ENCODE data around the gene PACS1. TPM values are rescaled to one million over a fixed set of nuclear protein-coding genes. Genes with fewer than 3 reads are reported as not detected.

Gene PACS1
- total and polyA plus RNA-seq, 7 experiments from 2014 or later = 48.0 to 314 (median 210) TPM

DNA sequence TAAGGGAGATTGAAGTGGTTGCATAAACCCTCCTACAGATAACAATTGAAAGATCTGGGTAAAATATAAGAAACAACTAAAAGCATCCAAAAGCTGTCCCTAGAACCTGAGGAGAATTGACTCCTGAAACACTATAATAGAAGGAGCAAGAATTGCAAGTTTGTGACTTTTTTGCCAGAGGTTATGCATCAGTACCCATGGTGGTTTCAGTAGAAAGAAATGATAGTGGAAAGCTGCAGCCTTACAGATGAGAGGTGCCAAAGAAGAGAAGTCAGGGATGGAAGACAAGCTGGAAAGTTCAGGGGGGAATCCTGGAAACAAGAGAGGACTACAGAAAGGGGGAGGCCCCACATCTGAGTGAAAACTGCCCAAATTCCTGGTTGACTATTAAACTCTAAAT, 80.7 kb downstream of the PACS1 start:
- H3K4me1 ChIP-seq (ENCODE audit: control insufficient read depth in 2 of 2, insufficient read depth in 2 of 2, low read length in 2 of 2) = peaks cover 4 to 14% of the 10 kb centered on the region in 2 donors
- H3K4me1 Mint-ChIP-seq = peaks cover 21 to 66% (median 59%) of the 10 kb centered on the region in 7 donors
- H3K4me3 Mint-ChIP-seq = no peak overlapping the region
- ChIA-PET POLR2A (interaction anchor here (1.3 kb wide), 2 partner anchors 9 to 11 kb away, joined by 3 to 5 read pairs; no protein-coding TSS in a partner anchor), CTCF (no interaction called here)
- H3K27me3 ChIP-seq (ENCODE audit: control insufficient read depth in 2 of 2, insufficient read depth in 2 of 2, low read length in 2 of 2) = no peaks in the 10 kb centered on the region
- H3K36me3 ChIP-seq (ENCODE audit: control insufficient read depth in 2 of 3, insufficient read depth in 3 of 3, low read length in 3 of 3) = no peaks in the 10 kb centered on the region
- H3K27ac ChIP-seq (ENCODE audit: low read depth, low read length) = no peak overlapping the region
- peak overlapping the region in 5 of 9 donors; percentile 8 to 63 (median 51) for H3K27ac Mint-ChIP-seq
- DNase-seq (no peak), ATAC-seq (no peak)
- no peak overlapping the region for H3K4me3 ChIP-seq (ENCODE audit: low read length)
- intact Hi-C loops (cut with micrococcal nuclease) = no loop called here
- no peaks in the 10 kb centered on the region for H3K9me3 ChIP-seq (ENCODE audit: control insufficient read depth in 2 of 3, low read length in 3 of 3)
- H3K27me3 Mint-ChIP-seq = no peaks in the 10 kb centered on the region
- H3K36me3 Mint-ChIP-seq = peaks cover 4 to 37% (median 27%) of the 10 kb centered on the region in 5 donors
- peaks cover 0 to 9% (median 1%) of the 10 kb centered on the region in 11 donors for H3K9me3 Mint-ChIP-seq

- Histone ChIP-seq H3K27ac (ENCODE audit: low read depth, low read length) (no peak overlapping the region), H3K27me3 (ENCODE audit: control insufficient read depth in 2 of 2, insufficient read depth in 2 of 2, low read length in 2 of 2) (no peaks in the 10 kb centered on the region), H3K36me3 (ENCODE audit: control insufficient read depth in 2 of 3, insufficient read depth in 3 of 3, low read length in 3 of 3) (no peaks in the 10 kb centered on the region), H3K4me1 (ENCODE audit: control insufficient read depth in 2 of 2, insufficient read depth in 2 of 2, low read length in 2 of 2) (peaks cover 4 to 10% of the 10 kb centered on the region in 2 donors), H3K9me3 (ENCODE audit: control insufficient read depth in 2 of 3, low read length in 3 of 3) (no peaks in the 10 kb centered on the region), H3K4me3 (ENCODE audit: low read length) (no peak overlapping the region)
- H3K4me3 Mint-ChIP-seq = no peak overlapping the region
- peaks cover 4 to 33% (median 24%) of the 10 kb centered on the region in 5 donors for H3K36me3 Mint-ChIP-seq
- DNase-seq (no peak), ATAC-seq (no peak)
- H3K9me3 Mint-ChIP-seq = peaks cover 0 to 9% (median 1%) of the 10 kb centered on the region in 11 donors
- H3K4me1 Mint-ChIP-seq = peaks cover 18 to 64% (median 58%) of the 10 kb centered on the region in 7 donors
- POLR2A ChIA-PET = interaction anchor here (1.3 kb wide), 2 partner anchors 9 to 11 kb away, joined by 3 to 5 read pairs; no protein-coding TSS in a partner anchor
- H3K27ac Mint-ChIP-seq = peak overlapping the region in 3 of 9 donors; percentile 13 to 63 (median 46)
- CTCF ChIA-PET = interaction anchor here (0.6 to 1.1 kb wide), 3 partner anchors 10 to 82 kb away, joined by 3 to 4 read pairs (median 3); no protein-coding TSS in a partner anchor
- no peaks in the 10 kb centered on the region for H3K27me3 Mint-ChIP-seq
- intact Hi-C loops (cut with micrococcal nuclease) = no loop called here
Observed at GRCh38 chr11:66151273-66151672, 81.2 kb downstream of the PACS1 start.

DNA sequence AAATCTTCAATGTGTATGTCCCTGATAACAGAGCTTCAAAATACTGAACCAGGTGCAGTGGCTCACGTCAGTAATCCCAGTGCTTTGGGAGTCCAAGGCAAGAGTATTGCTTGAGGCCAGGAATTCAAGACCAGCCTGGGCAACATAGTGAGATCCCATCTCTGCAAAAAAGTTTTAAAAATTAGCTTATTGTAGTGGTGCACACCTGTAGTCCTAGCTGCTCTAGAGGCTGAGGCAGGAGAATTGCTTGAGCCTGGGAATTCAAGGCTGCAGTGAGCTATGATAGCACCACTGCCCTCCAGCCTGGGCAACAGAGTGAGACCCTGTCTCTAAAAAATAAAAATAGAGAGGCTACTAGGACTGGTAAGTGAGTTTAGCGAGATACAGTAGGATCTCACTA, 84.0 kb downstream of the PACS1 start:
- peaks cover 4 to 23% (median 18%) of the 10 kb centered on the region in 5 donors for H3K36me3 Mint-ChIP-seq

DNA sequence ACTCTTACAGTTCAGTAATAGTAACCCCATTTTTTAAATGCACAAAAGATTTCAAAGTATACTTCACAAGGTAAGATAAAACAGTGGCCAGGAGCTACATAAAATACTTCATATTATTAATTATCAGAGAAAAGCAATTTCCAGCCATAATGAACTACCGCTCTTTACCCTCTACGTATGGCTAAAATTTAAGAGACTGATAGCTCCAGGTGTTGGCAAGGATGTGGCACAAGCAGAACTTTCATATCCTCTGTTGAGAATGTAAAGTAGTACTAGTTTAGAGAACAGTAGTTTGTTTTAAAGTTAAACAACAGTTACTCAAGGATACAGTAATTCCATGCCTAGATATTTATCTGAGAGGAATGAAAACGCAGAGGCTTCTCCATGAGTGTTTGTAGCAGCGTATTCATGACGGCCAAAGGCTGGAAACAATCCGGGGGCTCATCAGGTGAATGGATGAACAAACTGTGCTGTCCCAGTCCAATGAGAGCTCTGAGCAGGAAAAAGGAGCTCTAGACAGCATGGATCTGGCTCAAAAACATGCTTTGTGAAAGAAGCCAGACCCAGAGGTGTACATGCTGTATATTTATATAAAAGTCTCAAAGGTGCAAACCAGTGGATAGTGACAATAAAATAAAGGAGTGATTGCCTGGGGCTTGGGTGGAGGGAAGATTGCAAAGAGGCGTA, 85.5 kb downstream of the PACS1 start:
- Mint-ChIP-seq H3K27me3 (no peaks in the 10 kb centered on the region), H3K36me3 (peaks cover 4 to 23% (median 18%) of the 10 kb centered on the region in 5 donors), H3K27ac (peak overlapping the region in 4 of 9 donors; percentile 23 to 60 (median 40)), H3K4me3 (no peak overlapping the region), H3K9me3 (peaks cover 0 to 9% (median 1%) of the 10 kb centered on the region in 11 donors), H3K4me1 (peaks cover 16 to 77% (median 65%) of the 10 kb centered on the region in 7 donors)
- H3K4me1 ChIP-seq (ENCODE audit: control insufficient read depth in 2 of 2, insufficient read depth in 2 of 2, low read length in 2 of 2) = peaks cover 4 to 9% of the 10 kb centered on the region in 2 donors
- H3K36me3 ChIP-seq (ENCODE audit: control insufficient read depth in 2 of 3, insufficient read depth in 3 of 3, low read length in 3 of 3) = no peaks in the 10 kb centered on the region
- no peak overlapping the region for H3K27ac ChIP-seq (ENCODE audit: low read depth, low read length)
- POLR2A ChIA-PET = interaction anchor here (0.7 to 0.9 kb wide), 2 partner anchors 75 to 103 kb away, joined by 3 read pairs; partner anchors contain the start of gene SF3B2
- no peak for ATAC-seq
- CTCF ChIA-PET = no interaction called here
- H3K27me3 ChIP-seq (ENCODE audit: control insufficient read depth in 2 of 2, insufficient read depth in 2 of 2, low read length in 2 of 2) = no peaks in the 10 kb centered on the region
- no peak for DNase-seq
- H3K4me3 ChIP-seq (ENCODE audit: low read length) = no peak overlapping the region
- intact Hi-C loops (cut with micrococcal nuclease) = no loop called here
- no peaks in the 10 kb centered on the region for H3K9me3 ChIP-seq (ENCODE audit: control insufficient read depth in 2 of 3, low read length in 3 of 3)

More for the DNA sequence above, 84.0 kb downstream of the PACS1 start:
- ChIA-PET POLR2A (interaction anchor here (1.0 kb wide), 1 partner anchor 17 kb away, joined by 6 read pairs; no protein-coding TSS in a partner anchor), CTCF (interaction anchor here (0.8 kb wide), 1 partner anchor 19 kb away, joined by 3 read pairs; no protein-coding TSS in a partner anchor)
- peaks cover 20 to 75% (median 69%) of the 10 kb centered on the region in 7 donors for H3K4me1 Mint-ChIP-seq
- H3K9me3 Mint-ChIP-seq = peaks cover 0 to 9% (median 1%) of the 10 kb centered on the region in 11 donors
- Histone ChIP-seq H3K27ac (ENCODE audit: low read depth, low read length) (no peak overlapping the region), H3K36me3 (ENCODE audit: control insufficient read depth in 2 of 3, insufficient read depth in 3 of 3, low read length in 3 of 3) (no peaks in the 10 kb centered on the region), H3K27me3 (ENCODE audit: control insufficient read depth in 2 of 2, insufficient read depth in 2 of 2, low read length in 2 of 2) (no peaks in the 10 kb centered on the region), H3K9me3 (ENCODE audit: control insufficient read depth in 2 of 3, low read length in 3 of 3) (no peaks in the 10 kb centered on the region), H3K4me1 (ENCODE audit: control insufficient read depth in 2 of 2, insufficient read depth in 2 of 2, low read length in 2 of 2) (peaks cover 4 to 17% of the 10 kb centered on the region in 2 donors), H3K4me3 (ENCODE audit: low read length) (no peak overlapping the region)
- DNase-seq (no peak), ATAC-seq (no peak)
- intact Hi-C loops (cut with micrococcal nuclease) = no loop called here
- no peaks in the 10 kb centered on the region for H3K27me3 Mint-ChIP-seq
- H3K4me3 Mint-ChIP-seq = no peak overlapping the region
- peak overlapping the region in 1 of 9 donors; percentile 12 for H3K27ac Mint-ChIP-seq

DNA sequence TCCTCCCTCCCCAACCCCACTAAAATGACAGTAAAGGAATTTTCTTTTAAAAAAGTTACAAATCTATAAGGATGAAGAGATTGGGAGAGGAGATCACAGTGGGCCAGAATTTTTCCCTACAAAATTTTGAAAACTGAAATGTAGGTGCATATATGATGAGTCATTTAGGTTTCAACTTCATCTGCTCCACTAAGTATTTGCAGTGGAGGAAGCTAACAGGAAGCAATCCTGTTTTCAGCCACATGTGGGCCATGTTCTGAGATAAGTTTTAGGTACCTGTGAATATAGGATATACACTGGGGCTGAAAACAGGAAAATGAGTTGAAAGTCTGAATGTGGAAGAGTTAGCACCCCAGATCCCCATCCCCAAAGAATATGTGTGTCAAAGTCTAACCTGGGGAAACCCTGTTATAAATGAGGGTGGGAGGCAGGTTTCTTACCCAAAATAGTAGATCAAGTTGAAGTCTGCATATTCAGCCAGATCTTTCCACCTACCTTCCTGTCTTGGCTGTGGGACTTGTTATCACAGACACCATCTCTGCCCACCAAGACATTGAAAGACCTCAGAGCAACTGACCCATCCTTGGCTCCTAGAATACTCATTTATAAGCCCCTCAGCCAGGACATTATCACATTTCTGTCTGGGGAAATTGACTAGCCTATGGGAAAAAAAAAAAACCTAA, 87.3 kb downstream of the PACS1 start:
- intact Hi-C loops (cut with micrococcal nuclease) = no loop called here
- no peak overlapping the region for H3K4me3 ChIP-seq (ENCODE audit: low read length)
- no peak overlapping the region for H3K27ac ChIP-seq (ENCODE audit: low read depth, low read length)
- DNase-seq = no peak
- H3K4me1 ChIP-seq (ENCODE audit: control insufficient read depth in 2 of 2, insufficient read depth in 2 of 2, low read length in 2 of 2) = peaks cover 0 to 8% of the 10 kb centered on the region in 2 donors
- CTCF ChIA-PET = no interaction called here
- H3K27me3 ChIP-seq (ENCODE audit: control insufficient read depth in 2 of 2, insufficient read depth in 2 of 2, low read length in 2 of 2) = no peaks in the 10 kb centered on the region
- Mint-ChIP-seq H3K27ac (peak overlapping the region in 5 of 9 donors; percentile 6 to 72 (median 29)), H3K36me3 (peaks cover 0 to 9% (median 5%) of the 10 kb centered on the region in 5 donors), H3K4me3 (no peak overlapping the region), H3K4me1 (peaks cover 21 to 77% (median 65%) of the 10 kb centered on the region in 7 donors), H3K9me3 (peaks cover 0 to 4% (median 0%) of the 10 kb centered on the region in 11 donors), H3K27me3 (no peaks in the 10 kb centered on the region)
- H3K36me3 ChIP-seq (ENCODE audit: control insufficient read depth in 2 of 3, insufficient read depth in 3 of 3, low read length in 3 of 3) = no peaks in the 10 kb centered on the region
- POLR2A ChIA-PET = no interaction called here
- no peak for ATAC-seq
- H3K9me3 ChIP-seq (ENCODE audit: control insufficient read depth in 2 of 3, low read length in 3 of 3) = no peaks in the 10 kb centered on the region

- peaks cover 0 to 4% (median 0%) of the 10 kb centered on the region in 5 donors for H3K36me3 Mint-ChIP-seq
- peaks cover 21 to 80% (median 64%) of the 10 kb centered on the region in 7 donors for H3K4me1 Mint-ChIP-seq
- peaks cover 0 to 8% of the 10 kb centered on the region in 2 donors for H3K4me1 ChIP-seq (ENCODE audit: control insufficient read depth in 2 of 2, insufficient read depth in 2 of 2, low read length in 2 of 2)
- intact Hi-C loops (cut with micrococcal nuclease) = no loop called here
- H3K27ac Mint-ChIP-seq = peak overlapping the region in 6 of 9 donors; percentile 32 to 86 (median 54)
- H3K27me3 Mint-ChIP-seq = no peaks in the 10 kb centered on the region
- H3K9me3 Mint-ChIP-seq = no peaks in the 10 kb centered on the region
- POLR2A ChIA-PET = no interaction called here
- H3K27ac ChIP-seq (ENCODE audit: low read depth, low read length) = no peak overlapping the region
- no peak overlapping the region for H3K4me3 ChIP-seq (ENCODE audit: low read length)
- ATAC-seq (no peak), DNase-seq (no peak)
- H3K36me3 ChIP-seq (ENCODE audit: control insufficient read depth in 2 of 3, insufficient read depth in 3 of 3, low read length in 3 of 3) = no peaks in the 10 kb centered on the region
- no peaks in the 10 kb centered on the region for H3K9me3 ChIP-seq (ENCODE audit: control insufficient read depth in 2 of 3, low read length in 3 of 3)
- H3K4me3 Mint-ChIP-seq = no peak overlapping the region
- CTCF ChIA-PET = no interaction called here
- H3K27me3 ChIP-seq (ENCODE audit: control insufficient read depth in 2 of 2, insufficient read depth in 2 of 2, low read length in 2 of 2) = no peaks in the 10 kb centered on the region
Observed at GRCh38 chr11:66158156-66158555, 88.1 kb downstream of the PACS1 start.

Data from naive thymus-derived CD4-positive, alpha-beta T cell (primary cell).